Esophagus squamous epithelium (tissue), 5 donors: Measurements from ENCODE around the gene TSR3. TPM values are rescaled to one million over a fixed set of nuclear protein-coding genes. Genes with fewer than 3 reads are reported as not detected.

Experiments used
- DNase-seq: peaks from one replicate; lab custom pipeline; 2025; lab: John Stamatoyannopoulos, UW
- H3K27ac ChIP-seq, 4 donors: fragments of 200-600 bp; sonication (generic); one replicate each; pipeline ENCODE4 v1.5.1; 2016 to 2019; ENCODE audit warnings: mild to moderate bottlenecking in 1 of 4
- H3K27me3 ChIP-seq, 4 donors: fragments of 200-600 bp; sonication (generic); 1 replicate in 3 of 4; 2 replicates in 1 of 4; pipeline versions ENCODE4 v1.5.1 to v1.6.0; 2017 to 2021; ENCODE audit warnings: antibody characterized with exemption in 1 of 4
- H3K36me3 ChIP-seq, 3 donors: fragments of 200-600 bp; sonication (generic); one replicate each; pipeline ENCODE4 v1.5.1; 2016 to 2019
- H3K4me1 ChIP-seq, 3 donors: fragments of 200-600 bp; sonication (generic); one replicate each; pipeline ENCODE4 v1.5.1; 2017 to 2019
- H3K4me3 ChIP-seq, 4 donors: fragments of 200-600 bp; sonication (generic); 1 replicate in 3 of 4; 2 replicates in 1 of 4; pipeline ENCODE4 v1.5.1; 2016 to 2019; ENCODE audit warnings: mild to moderate bottlenecking in 2 of 4, moderate library complexity in 1 of 4
- H3K9me3 ChIP-seq, 3 donors: fragments of 200-600 bp; sonication (generic); one replicate each; pipeline ENCODE4 v1.5.1; 2016 to 2019
- POLR2A ChIP-seq, 4 donors: fragments of 450-650 bp; IDR thresholded peaks; one replicate each; pipeline ENCODE4 v1.6.1; 2017; ENCODE audit warnings: antibody characterized with exemption in 4 of 4, mild to moderate bottlenecking in 4 of 4, moderate library complexity in 3 of 4
- WGBS, 2 donors: methylation state at CpG; one replicate each; pipeline ENCODE4 v1.1.5; 2018; 5-methylcytosine and 5-hydroxymethylcytosine counted together
- intact Hi-C: fragments of 100-400 bp; cut with DNase I; formaldehyde crosslinking; loops from one replicate; pipeline ENCODE4 v1.15.0; 2022
- total RNA-seq, 4 donors: library from RNA; depleted of rRNA; stranded (reverse); fragments of >200 nt; gene quantifications; one replicate each; pipeline ENCODE4 v1.1.0, GENCODE V29; 2016
- TF ChIP-seq, protein P1 (sequence below), 6 experiments: fragments of 450-650 bp in 4 of 6; fragments of 200-600 bp in 2 of 6; sonication (generic) in 2 of 6; IDR thresholded peaks; one replicate each; pipeline ENCODE4 v1.5.1; 2016 to 2019; ENCODE audit warnings: antibody characterized with exemption in 6 of 6, mild to moderate bottlenecking in 4 of 6, moderate library complexity in 4 of 6
- donor health status: DM: yes; HTN: yes; CAD: no.

TSR3 gene
- total RNA-seq, 4 donors from 2014 or later = 57.6 to 87.4 (median 70.5) TPM

DNA sequence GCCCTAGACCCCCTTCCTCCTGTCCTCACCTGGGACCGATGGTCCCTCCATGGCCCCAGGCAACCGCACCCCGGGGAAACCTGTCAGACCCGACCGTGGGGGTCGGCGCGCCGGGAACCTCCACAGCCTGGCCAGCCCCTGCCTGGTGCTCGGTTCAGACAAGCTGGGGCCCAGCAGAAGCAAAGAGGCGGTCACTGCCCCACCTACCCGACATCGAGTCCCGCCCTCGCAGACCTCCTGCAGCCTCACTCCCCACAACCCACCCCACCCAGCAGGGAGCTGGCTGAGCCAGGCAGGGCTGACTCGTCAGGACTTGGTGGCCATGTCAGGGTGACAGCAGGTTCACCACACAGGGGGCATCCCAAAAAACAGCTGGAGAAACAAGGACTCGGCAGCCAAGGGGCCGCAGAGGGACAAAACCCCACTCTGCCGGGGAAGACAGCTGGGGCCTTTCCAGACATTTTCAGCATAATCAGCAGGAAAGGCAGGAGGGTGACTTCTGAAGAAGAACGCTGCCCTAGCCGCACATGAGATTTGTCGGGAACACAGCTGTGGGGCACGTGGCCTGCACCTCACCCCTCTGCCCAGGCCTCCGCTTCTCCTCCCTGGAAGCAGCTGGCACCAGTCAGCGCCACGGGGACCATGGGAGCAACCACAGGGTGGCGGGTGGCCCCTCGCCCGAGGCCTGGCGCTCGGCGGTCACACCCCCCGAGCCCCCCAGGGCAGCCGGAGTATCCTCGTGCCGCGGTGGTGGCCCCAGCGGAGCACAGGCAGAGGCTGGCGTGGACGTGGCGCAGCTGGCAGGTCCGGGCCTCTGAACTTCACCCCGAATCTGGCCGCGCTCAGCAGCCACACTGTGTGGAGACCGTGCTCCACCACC is 23.0 kb upstream of the TSR3 start:
- intact Hi-C loops = no loop called here
- no peak for DNase-seq
- H3K4me3 ChIP-seq = no peak overlapping the region
- 88 to 90% methylated on average over 6 of the region's 46 CpGs for WGBS, 2 donors
- H3K36me3 ChIP-seq = peaks cover 9 to 65% (median 16%) of the 10 kb centered on the region in 3 donors
- no peak overlapping the region for H3K27ac ChIP-seq
- H3K4me1 ChIP-seq = peaks cover 14 to 23% (median 18%) of the 10 kb centered on the region in 3 donors
- H3K27me3 ChIP-seq = no peaks in the 10 kb centered on the region
- TF ChIP-seq POLR2A (IDR thresholded peaks at IDR 0.05) = no peak
- TF ChIP-seq, protein P1, sequence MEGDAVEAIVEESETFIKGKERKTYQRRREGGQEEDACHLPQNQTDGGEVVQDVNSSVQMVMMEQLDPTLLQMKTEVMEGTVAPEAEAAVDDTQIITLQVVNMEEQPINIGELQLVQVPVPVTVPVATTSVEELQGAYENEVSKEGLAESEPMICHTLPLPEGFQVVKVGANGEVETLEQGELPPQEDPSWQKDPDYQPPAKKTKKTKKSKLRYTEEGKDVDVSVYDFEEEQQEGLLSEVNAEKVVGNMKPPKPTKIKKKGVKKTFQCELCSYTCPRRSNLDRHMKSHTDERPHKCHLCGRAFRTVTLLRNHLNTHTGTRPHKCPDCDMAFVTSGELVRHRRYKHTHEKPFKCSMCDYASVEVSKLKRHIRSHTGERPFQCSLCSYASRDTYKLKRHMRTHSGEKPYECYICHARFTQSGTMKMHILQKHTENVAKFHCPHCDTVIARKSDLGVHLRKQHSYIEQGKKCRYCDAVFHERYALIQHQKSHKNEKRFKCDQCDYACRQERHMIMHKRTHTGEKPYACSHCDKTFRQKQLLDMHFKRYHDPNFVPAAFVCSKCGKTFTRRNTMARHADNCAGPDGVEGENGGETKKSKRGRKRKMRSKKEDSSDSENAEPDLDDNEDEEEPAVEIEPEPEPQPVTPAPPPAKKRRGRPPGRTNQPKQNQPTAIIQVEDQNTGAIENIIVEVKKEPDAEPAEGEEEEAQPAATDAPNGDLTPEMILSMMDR (IDR thresholded peaks at IDR 0.05) = no peak
- no peaks in the 10 kb centered on the region for H3K9me3 ChIP-seq

- Histone ChIP-seq H3K4me3 (no peak overlapping the region), H3K4me1 (peaks cover 0 to under 1% (median 0%) of the 10 kb centered on the region in 3 donors), H3K36me3 (peaks cover 9 to 72% (median 17%) of the 10 kb centered on the region in 3 donors), H3K9me3 (no peaks in the 10 kb centered on the region), H3K27ac (no peak overlapping the region), H3K27me3 (no peaks in the 10 kb centered on the region)
- 82 to 87% methylated on average over 4 to 6 of the region's 21 CpGs for WGBS, 2 donors
- intact Hi-C loops = no loop called here
- TF ChIP-seq, protein P1 (IDR thresholded peaks at IDR 0.05) = no peak
- TF ChIP-seq POLR2A (IDR thresholded peaks at IDR 0.05) = no peak
- DNase-seq = no peak
These were observed 20.7 kb upstream of the TSR3 start for GRCh38 chr16:1372292-1372950.

- intact Hi-C loops = no loop called here
- TF ChIP-seq, protein P1 (IDR thresholded peaks at IDR 0.05) = no peak
- TF ChIP-seq POLR2A (IDR thresholded peaks at IDR 0.05) = no peak
- no peak for DNase-seq
- Histone ChIP-seq H3K27ac (no peak overlapping the region), H3K4me3 (no peak overlapping the region), H3K9me3 (no peaks in the 10 kb centered on the region), H3K4me1 (no peaks in the 10 kb centered on the region), H3K36me3 (peaks cover 17 to 73% (median 19%) of the 10 kb centered on the region in 3 donors), H3K27me3 (no peaks in the 10 kb centered on the region)
- 90% methylated on average over 12 to 19 of the region's 33 CpGs for WGBS, 2 donors
These were observed 19.6 kb upstream of the TSR3 start for GRCh38 chr16:1371054-1371978.

DNA sequence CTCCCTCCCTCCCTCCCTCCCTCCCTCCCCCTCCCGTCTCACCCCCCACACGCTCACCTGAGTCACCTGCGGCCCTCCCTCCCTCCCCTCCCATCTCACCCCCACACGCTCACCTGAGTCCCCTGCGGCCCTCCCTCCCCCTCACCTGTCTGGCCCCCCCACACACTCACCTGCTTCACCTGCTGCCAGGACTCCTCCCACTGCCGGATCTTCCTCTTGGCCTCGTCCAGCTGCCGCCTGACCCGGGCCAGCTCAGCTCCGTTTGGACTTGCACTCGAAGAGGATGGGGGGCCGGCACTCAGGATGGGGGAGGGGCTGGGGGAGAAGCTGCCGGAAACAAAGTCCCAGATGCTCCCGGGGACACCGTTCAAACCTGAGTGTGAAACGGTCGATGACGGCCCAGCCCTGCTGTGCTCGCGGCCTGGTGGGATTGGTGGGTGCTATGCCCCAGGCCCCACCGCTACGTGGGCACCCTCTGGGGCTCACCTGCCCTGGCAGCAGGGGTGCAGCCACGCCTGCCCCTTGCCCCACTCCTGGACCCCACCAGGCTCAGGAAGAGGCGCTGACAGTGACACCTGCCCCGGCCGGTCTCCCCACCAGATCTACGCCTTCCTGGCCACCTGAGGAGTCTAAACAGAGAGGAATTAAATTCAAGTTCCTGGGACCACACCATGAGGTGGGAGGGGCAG is 16.0 kb upstream of the TSR3 start:
- no peaks in the 10 kb centered on the region for H3K4me1 ChIP-seq
- H3K36me3 ChIP-seq = peaks cover 9 to 87% (median 30%) of the 10 kb centered on the region in 3 donors
- no peaks in the 10 kb centered on the region for H3K9me3 ChIP-seq
- no peak for DNase-seq
- H3K27me3 ChIP-seq = no peaks in the 10 kb centered on the region
- no peak overlapping the region for H3K4me3 ChIP-seq
- WGBS, 2 donors = no CpG with 5 or more reads among the region's 27 CpGs
- TF ChIP-seq, protein P1 (IDR thresholded peaks at IDR 0.05) = no peak
- TF ChIP-seq POLR2A (IDR thresholded peaks at IDR 0.05) = no peak
- intact Hi-C loops = no loop called here
- no peak overlapping the region for H3K27ac ChIP-seq
